ENCODE results near the gene FAM25G.
A peak's percentile ranks its signal among the peaks of the same experiment; 100 is the strongest.
"Not testable (repeated sequence)": the region's sequence is repeated elsewhere in the genome, so short reads cannot be mapped to it uniquely, and the experiment has no call there.

The FAM25G gene

GRCh38 chr10:47491600-47491999 is at the start of gene FAM25G:
FAM25G (minus strand) TSS chr10:47491700; CDS start chr10:47491674, 26 bp downstream.
- DNase-seq (ENCODE audit: extremely low read depth, low read depth); H3K4me3 ChIP-seq (replicated peaks; ENCODE audit: low read depth, low read length): not testable (repeated sequence)

- DNase-seq (ENCODE audit: extremely low read depth, low read depth); H3K4me3 ChIP-seq (replicated peaks; ENCODE audit: low read depth, low read length): not testable (repeated sequence)
These were observed 44.9 kb upstream of the FAM25G start for GRCh38 chr10:47536430-47536829.

DNA sequence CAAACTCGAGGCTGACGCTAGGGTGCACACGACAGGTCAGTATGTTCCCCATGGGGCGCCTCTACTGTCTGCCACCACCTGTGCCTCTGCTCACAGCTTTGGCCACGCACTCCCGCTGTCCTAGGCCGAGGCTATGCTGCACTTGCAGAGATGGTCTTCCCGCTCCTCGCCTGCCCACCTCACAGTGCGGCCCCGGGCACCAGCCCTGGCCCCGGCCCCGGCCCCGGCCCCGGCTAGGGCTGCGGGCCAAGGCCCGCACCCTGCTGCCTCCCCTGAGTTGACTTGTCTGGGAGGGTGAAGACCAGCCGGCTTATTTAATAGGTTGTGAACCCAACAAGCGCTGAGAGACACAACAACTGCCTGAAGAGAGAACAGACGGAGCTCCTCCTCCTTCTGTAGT is 32.0 kb upstream of the FAM25G start, which contains the start of gene AGAP9:
Gene AGAP9 (minus strand): TSS at position 164 of the 400 bp plus-strand sequence. CDS start 112 bp downstream, at position 52.
- not testable (repeated sequence) for DNase-seq (ENCODE audit: extremely low read depth, low read depth); H3K4me3 ChIP-seq (replicated peaks; ENCODE audit: low read depth, low read length)

- not testable (repeated sequence) for H3K4me3 ChIP-seq (replicated peaks; ENCODE audit: low read depth, low read length); DNase-seq (ENCODE audit: extremely low read depth, low read depth)
These were observed 10.8 kb upstream of the FAM25G start for GRCh38 chr10:47502313-47502712.

DNA sequence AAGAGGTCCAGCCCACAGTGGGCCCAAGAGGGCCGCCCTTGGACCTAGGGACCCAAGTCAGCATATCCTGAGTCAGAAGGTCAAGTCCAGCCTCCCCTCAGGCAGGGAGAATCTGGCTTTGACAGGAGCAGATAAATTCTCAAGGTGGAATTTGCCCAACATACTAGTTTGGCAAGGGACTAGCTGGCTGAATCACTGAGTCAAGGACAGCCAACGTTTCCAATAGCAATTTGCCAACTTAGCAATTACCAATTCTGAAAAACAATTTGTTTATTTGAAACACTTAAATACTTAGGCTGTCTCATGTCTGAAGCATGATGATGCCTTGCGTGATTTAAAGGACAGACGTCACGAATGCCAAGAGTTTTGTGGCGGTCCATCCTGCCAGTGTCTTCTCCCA is 2.7 kb upstream of the FAM25G start:
- not testable (repeated sequence) for H3K4me3 ChIP-seq (replicated peaks; ENCODE audit: low read depth, low read length); DNase-seq (ENCODE audit: extremely low read depth, low read depth)

DNA sequence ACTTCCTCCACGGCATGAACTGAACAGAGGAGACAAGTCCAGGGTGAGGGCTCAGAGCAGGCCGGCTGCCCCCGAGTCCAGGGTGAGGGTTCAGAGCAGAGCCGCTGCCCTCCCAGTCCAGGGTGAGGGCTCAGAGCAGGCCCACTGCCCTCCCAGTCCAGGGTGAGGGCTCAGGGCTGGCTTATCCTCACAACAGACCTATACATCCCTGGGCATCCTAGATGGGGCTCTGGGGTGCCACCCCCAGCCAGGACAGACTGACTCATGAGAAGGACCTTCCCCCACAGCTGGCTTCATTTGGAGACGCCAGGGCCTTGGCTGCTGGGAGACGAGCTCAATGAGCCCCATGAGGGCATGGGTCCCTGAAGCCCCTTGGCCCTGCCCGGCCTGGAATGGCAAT is 1.9 kb downstream of the FAM25G start:
- H3K4me3 ChIP-seq (replicated peaks; ENCODE audit: low read depth, low read length); DNase-seq (ENCODE audit: extremely low read depth, low read depth): not testable (repeated sequence)

DNA sequence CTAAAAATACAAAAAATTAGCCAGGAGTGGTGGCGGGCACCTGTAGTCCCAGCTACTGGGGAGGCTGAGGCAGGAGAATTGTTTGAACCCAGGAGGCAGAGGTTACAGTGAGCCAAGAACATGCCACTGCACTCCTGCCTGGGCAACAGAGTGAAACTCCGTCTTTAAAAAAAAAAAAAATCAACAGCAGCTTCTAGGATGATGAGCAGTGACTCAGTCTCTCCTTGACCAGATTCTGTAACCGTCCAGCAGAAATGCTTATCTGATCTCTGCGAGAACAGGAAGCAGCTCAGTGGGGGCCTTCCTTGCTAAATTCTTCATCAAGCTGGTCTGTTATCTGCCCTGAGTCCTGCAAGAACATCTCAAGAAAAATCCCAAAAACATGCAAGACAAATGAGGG is 5.6 kb downstream of the FAM25G start:
- not testable (repeated sequence) for H3K4me3 ChIP-seq (replicated peaks; ENCODE audit: low read depth, low read length)
- peak; percentile 0 for DNase-seq (ENCODE audit: extremely low read depth, low read depth)

GRCh38 chr10:47484786-47485185 is 6.7 kb downstream of the FAM25G start:
- H3K4me3 ChIP-seq (replicated peaks; ENCODE audit: low read depth, low read length); DNase-seq (ENCODE audit: extremely low read depth, low read depth): not testable (repeated sequence)

DNA sequence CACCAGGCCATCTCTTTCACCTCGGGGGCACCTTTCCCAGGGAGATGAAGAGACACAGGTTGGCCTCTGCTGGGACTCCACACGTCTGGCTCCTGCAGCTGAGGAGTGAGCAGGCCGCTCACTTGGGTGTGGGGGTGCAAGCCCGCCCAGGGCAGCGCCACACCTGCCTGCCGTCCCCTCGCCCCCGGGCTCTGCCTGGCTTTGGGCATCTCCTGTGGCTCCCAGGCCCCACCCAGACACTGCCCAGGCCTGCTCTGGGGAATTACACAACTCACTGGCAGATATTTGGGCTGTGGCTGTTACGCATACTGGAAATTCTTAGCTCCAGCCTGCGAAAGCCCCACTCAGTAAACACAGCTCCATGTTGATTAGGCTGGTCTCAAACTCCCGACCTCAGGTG is 7.6 kb downstream of the FAM25G start, which contains the start of gene ANXA8:
Gene ANXA8 (minus strand): TSS at position 193 of the 400 bp plus-strand sequence. CDS start 182 bp downstream, at position 11.
- not testable (repeated sequence) for H3K4me3 ChIP-seq (replicated peaks; ENCODE audit: low read depth, low read length)

GRCh38 chr10:47482367-47482766 is 9.1 kb downstream of the FAM25G start:
- H3K4me3 ChIP-seq (replicated peaks; ENCODE audit: low read depth, low read length); DNase-seq (ENCODE audit: extremely low read depth, low read depth): not testable (repeated sequence)

More for the DNA sequence above, 7.6 kb downstream of the FAM25G start, which contains the start of gene ANXA8:
- DNase-seq (ENCODE audit: extremely low read depth, low read depth), result not testable (repeated sequence)

GRCh38 chr10:47481768-47482181 is 9.7 kb downstream of the FAM25G start:
- H3K4me3 ChIP-seq (replicated peaks; ENCODE audit: low read depth, low read length); DNase-seq (ENCODE audit: extremely low read depth, low read depth): not testable (repeated sequence)

- not testable (repeated sequence) for H3K4me3 ChIP-seq (replicated peaks; ENCODE audit: low read depth, low read length); DNase-seq (ENCODE audit: extremely low read depth, low read depth)
These were observed 10.2 kb downstream of the FAM25G start for GRCh38 chr10:47481182-47481766.

DNA sequence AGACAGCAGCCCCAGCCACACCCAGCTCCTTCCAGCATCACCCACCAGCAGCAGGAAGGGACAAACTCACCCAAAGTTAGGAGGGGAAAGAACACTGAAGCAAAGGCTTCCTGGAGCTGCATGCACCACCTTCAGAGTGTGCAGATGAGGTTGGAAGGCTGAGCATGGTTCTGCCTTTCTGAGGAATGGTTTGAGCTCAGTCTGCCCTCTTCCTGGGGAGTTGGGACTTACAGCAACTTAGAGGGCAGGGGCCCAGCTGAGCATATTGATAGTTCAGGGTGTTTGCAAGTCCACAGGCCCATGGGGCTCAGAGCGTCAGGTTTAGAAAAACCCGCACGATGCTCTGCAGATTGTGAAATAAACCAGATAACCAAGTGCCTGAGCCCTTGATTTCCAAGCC is 11.4 kb downstream of the FAM25G start:
- not testable (repeated sequence) for DNase-seq (ENCODE audit: extremely low read depth, low read depth); H3K4me3 ChIP-seq (replicated peaks; ENCODE audit: low read depth, low read length)

GRCh38 chr10:47478114-47478513 is 13.4 kb downstream of the FAM25G start:
- DNase-seq (ENCODE audit: extremely low read depth, low read depth); H3K4me3 ChIP-seq (replicated peaks; ENCODE audit: low read depth, low read length): not testable (repeated sequence)

DNA sequence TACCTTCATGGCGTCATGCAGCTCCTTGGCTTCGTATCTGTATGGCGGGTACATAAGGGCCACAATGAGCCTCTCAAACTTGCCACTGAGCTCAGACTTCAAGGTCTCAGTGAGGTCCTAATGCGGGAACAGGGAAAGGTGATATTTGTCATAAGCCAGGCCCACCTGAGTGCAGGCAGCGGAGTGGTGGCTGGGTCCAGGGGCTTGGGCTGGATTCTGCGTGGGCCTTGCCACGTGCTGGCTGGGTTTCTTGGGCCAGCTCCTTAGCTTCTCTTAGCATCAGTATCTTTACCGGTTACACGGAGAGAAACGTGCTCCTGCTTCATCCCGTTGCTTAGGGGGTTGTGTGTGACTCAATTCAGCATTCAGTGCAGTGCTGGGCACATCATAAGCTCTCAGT is 14.4 kb downstream of the FAM25G start:
- DNase-seq (ENCODE audit: extremely low read depth, low read depth); H3K4me3 ChIP-seq (replicated peaks; ENCODE audit: low read depth, low read length): not testable (repeated sequence)

- H3K4me3 ChIP-seq (replicated peaks; ENCODE audit: low read depth, low read length); DNase-seq (ENCODE audit: extremely low read depth, low read depth): not testable (repeated sequence)
These were observed 16.4 kb downstream of the FAM25G start for GRCh38 chr10:47475101-47475500.

- H3K4me3 ChIP-seq (replicated peaks; ENCODE audit: low read depth, low read length); DNase-seq (ENCODE audit: extremely low read depth, low read depth): not testable (repeated sequence)
These were observed 18.0 kb downstream of the FAM25G start for GRCh38 chr10:47473516-47473915.

GRCh38 chr10:47472647-47473046 is 18.9 kb downstream of the FAM25G start:
- H3K4me3 ChIP-seq (replicated peaks; ENCODE audit: low read depth, low read length); DNase-seq (ENCODE audit: extremely low read depth, low read depth): not testable (repeated sequence)

DNA sequence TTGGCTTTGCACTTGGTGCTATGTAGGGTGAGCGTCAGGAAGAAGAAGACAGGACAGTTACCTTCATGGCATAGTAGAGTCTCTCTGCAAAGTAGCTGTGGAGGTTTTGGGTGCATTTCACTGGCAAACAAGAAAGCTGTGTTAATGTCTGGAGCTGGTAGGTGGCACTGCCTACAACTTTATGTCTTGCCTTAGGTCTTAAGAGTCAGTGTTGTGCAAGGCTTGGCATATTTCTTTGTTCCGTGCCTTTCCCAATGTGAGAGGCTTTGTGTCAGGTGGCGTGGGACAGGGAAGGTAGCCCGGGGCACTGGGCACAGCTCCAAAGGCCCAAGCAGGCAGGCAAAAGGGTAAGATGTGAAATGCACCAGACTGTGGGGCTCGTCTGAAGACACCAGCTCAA is 19.4 kb downstream of the FAM25G start:
- not testable (repeated sequence) for H3K4me3 ChIP-seq (replicated peaks; ENCODE audit: low read depth, low read length); DNase-seq (ENCODE audit: extremely low read depth, low read depth)

All from HFF-Myc (cell line).